HG02973 (cell line): ENCODE data around the gene ARL3.

ENCODE experiments used
- ATAC-seq: cut with Tn5 transposase; IDR thresholded peaks from one replicate; pipeline ENCODE4 v1.9.1; 2021; ENCODE audit warnings: moderate library complexity; ENCODE audit not compliant: unreplicated experiment

The ARL3 gene

DNA sequence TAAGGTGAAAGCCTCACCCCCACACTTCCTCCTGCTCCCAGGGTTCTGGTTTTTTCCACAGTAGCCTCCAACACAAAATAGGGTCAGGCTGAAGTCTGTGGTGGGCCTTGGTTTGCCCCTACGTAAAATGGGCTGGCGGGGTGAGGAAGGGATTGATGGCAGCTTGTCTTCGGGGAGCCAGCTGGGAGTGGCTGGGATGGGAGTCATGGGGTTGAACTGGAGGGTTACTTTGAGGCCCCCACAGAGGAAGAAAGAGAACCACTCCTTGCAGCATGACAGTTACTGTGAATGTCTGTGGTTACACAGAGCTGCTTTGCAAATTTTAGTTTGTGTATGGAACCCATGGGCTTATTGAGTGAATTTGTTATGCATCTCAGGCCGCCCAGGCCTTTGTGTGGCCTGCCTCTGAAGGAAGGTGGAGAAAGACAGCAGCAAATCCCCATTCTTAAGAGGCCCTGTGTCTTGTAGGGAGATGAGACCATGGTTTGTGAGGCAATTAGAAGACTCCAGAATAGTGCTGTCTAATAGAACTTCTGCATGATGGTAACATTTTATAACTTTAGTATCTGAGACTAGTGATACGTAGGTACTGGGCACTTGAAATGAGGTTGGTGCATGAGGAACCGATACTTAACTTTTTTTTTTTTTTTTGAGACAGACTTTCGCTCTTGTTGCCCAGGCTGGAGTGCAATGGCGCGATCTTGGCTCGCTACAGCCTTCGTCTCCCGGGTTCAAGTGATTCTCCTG is 61.9 kb downstream of the ARL3 start:
- ATAC-seq = peak; percentile 31

- no peak for ATAC-seq
Measured at GRCh38 chr10:102651455-102652169, 62.6 kb downstream of the ARL3 start.

GRCh38 chr10:102650655-102651454 is 63.3 kb downstream of the ARL3 start:
- no peak for ATAC-seq

DNA sequence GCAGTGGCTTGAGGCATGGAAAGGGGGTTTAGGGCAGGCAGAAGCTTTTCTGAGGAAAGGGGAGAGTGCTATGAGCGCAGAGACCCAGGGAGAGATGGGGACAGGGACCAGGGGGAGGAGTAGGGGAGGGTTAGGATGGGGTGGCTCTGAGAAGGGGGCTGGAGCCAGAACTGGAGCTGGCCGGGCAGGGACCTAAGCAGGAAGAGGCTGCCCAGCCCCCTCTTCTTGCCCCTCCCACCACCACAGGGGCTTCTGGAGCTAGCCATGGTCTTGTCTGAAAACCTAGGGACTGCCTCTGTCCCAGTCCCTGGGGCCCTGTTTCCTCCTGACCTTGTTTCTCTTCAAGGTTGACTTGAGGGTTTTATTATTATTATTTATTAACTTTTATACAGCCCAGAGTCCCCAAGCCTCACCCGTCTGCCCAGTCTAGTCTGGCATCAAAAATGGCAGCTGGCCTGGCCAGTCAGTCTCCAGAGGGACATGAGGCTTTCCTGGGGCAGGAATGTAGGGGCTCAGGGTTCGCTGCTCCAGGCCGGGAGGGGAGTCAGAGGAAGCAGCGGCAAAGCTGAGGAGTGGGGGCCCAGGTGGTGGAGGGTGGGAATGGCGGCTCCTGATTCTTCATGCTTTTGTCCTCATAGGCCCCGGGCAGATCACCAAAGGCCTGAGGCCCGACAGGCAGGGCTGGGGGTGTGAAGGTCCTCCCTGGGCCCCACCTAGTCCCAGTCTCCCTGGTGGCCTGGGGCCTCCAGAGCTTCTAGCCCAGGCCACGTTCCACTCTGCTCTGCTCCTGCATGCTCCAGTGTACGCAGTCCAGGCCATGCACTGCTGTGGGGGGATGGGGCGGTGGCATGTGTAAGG is 64.2 kb downstream of the ARL3 start:
- ATAC-seq = no peak

GRCh38 chr10:102648889-102649796 is 65.1 kb downstream of the ARL3 start:
- no peak for ATAC-seq

DNA sequence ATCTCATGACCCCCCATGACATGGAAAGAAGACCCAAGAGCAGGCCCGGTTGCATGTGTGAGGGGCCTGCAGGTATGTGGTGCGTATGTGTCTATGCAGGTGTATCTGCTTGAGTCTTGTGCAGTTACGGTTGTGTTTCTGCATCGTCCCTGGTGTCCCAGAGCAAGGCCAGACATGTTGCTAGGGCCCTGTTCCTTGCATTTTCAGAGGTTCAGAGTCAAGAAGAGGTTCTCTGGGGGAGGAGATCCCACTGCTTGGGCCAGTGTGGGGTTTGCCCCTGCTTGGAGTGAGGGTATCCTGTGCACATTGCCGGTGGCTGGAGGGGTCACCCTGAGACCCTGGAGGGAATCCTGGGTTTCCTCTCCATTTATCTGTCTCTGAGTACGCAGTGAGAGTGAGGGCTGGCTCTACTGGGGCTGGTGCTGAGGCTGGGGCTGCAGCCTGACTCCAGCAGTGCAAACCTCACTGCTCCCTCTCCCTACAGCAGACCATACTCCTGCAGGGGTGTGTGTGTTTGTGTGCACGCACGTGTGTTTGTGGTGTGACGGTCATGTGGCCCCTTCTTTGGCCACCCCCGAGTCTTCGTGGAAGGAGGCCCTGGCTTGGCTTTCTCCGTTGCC is 65.8 kb downstream of the ARL3 start:
- ATAC-seq = no peak

DNA sequence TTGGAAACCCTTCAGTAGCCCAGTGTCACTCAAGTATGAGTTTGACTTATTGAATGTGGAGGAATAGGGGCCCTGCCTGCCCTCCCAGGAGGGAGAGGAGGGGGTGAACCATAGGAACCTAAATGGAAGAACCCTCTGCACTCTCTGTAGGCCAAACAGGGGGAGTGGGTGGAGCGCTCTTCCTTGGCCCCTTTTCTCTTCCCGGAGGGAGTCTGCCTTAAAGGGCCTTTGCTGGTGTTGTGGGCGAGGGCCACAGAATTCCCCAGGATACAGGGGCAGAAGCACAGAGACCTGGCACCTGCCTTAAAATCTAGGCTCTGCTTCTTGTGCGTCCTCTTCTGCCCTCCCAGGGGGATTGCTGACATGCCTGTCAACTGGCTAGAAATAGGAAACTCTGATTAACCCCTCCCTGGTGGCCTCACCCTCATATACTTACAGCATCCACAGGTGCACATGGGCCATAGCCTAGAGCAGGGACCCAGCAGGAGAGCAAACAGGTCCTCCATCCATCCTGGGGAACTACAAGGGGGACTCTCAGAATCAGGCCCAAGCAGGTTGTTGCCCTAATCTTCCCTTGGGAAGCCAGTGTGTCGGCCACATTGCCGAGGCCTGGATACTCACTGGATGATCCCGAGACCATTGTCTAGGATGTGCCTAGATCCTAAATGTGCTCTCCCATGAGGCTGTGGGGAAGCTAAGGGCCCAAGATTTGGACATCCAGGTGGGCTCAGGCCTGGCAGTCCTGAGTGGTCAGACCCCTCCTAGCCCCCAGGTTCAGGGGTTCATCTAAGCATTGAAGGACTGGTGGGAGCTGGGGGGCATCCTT is 66.5 kb downstream of the ARL3 start:
- no peak for ATAC-seq

- ATAC-seq = no peak
Measured at GRCh38 chr10:102646610-102647442, 67.4 kb downstream of the ARL3 start.

DNA sequence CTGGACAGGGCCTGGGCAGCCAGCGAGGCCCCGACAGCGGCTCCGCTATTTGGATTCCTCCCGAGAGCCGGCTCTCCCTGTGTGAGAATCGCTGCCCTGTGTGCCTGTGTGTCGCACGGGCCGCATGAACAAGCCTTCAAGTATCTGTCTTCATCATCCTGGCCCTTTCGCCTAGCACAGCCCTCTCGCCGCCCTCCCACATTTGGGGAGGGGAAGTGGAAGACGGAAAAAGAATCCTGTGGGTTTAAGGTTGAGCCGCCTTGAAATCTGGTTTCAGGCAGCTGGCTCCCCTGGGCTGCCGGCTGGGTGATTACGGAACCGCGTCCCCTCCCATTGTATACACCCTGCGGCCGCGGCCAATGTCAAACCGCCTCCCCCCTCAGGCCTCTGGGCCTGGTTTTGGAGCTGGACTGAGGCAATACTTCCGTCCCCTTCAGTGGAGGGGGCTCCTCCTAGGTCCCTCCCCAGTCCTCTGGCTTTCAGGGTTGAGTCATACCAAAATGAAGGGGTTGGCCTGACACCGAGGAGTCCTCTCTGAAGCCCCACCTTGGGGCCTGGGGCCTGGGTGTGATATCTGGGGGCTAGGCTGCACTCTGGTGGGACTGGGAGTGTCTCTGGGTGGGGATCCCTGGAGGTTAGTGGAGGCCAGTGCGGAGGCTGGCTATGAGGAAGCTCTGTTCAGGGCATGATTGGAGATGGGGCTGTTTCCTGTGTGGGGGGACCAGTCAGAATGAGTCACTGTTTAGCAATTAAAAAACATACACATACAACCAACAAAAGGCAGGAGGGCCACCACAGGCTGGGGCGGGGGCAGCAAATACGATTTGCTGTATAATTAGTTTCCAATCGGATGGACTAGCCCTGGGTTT is 68.2 kb downstream of the ARL3 start:
- peak; percentile 28 for ATAC-seq

- ATAC-seq = no peak
Measured at GRCh38 chr10:102645388-102645740, 68.8 kb downstream of the ARL3 start.

- no peak for ATAC-seq
Measured at GRCh38 chr10:102644646-102645387, 69.4 kb downstream of the ARL3 start.

DNA sequence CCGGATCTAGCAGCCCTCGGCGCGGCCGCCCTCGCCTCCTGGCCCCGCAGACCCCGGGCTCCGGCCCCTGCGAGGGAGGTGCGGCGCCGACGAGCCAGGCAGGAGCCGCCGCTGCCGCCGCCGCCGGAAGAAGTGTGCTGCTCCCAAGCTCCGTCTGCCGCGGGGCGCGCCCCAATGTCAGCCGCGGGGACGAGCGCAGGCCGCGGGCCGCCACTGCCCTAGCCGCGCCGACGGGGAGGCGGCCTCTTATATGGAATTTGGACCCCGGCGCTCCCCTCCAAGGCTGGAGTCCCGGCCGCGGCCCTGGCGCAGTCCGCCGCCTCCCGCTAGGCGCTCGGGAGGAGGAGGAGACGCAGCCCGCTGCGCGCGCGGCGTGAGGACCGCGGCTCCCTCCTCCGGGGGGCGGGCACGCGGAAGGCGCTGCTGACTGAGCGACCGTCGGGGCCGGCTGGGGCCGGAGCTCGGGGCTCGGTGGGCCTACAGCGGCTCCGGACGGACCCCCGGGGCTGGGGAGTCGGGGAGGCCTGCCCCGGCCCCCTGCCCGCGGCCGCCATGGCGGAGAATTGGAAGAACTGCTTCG is 70.0 kb downstream of the ARL3 start, which contains the start of gene TRIM8:
TSS of gene TRIM8 (plus strand) at position 414 of the 580 bp plus-strand sequence. CDS start at position 553, 139 bp downstream.
- ATAC-seq = no peak

DNA sequence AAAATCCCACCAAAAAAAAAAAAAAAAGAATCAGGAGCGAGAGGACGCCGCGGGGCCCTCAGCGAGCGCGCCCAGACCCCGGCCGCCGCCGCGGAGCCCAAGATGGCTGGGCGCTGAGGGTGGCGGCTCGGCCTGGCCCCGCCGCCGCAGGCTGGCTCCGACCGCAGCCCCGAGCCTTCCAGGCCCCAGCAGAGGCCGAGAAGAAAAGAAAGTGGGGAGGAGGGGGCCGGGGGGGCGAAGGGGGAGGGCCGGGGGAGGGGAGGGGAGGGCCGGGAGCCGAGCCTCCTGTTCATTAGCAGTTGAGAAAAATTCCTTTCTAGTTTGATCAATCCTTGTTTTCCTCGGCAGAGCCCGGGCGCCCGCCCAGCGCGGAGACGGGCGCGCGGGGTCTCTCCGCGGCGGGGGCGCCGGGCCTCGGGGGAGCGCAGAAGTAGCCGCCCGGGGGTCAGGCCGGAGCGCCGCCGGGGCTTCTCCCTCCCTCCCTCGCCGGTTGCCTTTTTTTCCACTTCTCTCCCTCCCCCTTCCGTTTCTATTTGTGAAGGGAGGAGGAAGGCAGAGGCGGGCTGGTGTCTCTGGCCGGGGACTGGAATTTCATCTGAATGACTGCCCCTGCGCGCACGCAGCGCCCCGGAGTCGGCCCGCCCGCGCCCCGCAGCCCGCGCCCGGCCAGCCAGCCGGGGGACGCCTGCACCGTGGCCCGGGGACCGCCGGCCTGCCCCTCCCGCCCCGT is 70.7 kb downstream of the ARL3 start:
- ATAC-seq = no peak

GRCh38 chr10:102642736-102643335 is 71.4 kb downstream of the ARL3 start:
- ATAC-seq = no peak
